ENCODE data around the gene TNRC18.
"Not testable (repeated sequence)": the region's sequence is repeated elsewhere in the genome, so short reads cannot be mapped to it uniquely, and the experiment has no call there.

The TNRC18 gene

GRCh38 chr7:5370454-5371353, 52.9 kb downstream of the TNRC18 start:
- DNase-seq: no peak

GRCh38 chr7:5367661-5368060, 56.0 kb downstream of the TNRC18 start:
- no peak for DNase-seq

GRCh38 chr7:5365976-5366625, 57.5 kb downstream of the TNRC18 start:
- DNase-seq: peak; percentile 68 to 77

GRCh38 chr7:5363729-5364128, 59.9 kb downstream of the TNRC18 start:
- DNase-seq: no peak

GRCh38 chr7:5362466-5362865, 61.2 kb downstream of the TNRC18 start:
- no peak for DNase-seq

DNA sequence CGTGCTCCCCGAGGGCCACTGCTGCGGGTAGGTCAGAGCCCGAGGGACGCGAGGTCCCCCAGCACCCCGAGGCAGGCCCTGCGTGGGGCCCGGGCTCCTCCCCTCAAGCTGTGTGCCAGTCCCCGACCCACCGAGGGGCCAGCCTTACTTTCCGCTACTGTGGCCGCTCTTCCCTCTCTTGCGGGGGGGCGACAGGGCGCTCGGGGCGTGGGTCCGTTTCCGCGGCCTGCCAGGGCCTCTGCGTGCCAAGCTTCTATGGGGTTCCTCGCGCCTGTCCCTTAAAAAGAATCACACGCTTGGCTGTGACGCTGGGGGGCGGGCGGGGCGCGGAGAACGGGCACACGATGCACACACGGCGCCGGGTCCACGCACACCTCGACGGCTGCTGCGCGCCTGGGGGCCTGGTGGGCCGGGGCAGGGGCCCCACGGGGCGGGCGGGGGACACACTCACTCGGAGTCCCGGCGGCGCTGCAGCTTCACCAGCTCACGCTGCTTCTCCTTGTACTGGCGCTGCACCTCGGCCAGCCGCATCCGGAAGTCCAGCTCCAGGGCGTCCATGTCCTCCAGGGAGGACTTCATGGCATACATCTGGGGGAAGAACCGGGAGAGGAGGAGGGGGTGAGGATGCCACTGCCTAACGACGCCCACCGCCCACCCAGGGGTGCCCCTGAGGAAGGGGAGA, 62.0 kb downstream of the TNRC18 start:
- DNase-seq: no peak

- no peak for DNase-seq
These were observed 62.7 kb downstream of the TNRC18 start for GRCh38 chr7:5360971-5361370.

- no peak for DNase-seq
These were observed 63.2 kb downstream of the TNRC18 start for GRCh38 chr7:5360451-5360850.

DNA sequence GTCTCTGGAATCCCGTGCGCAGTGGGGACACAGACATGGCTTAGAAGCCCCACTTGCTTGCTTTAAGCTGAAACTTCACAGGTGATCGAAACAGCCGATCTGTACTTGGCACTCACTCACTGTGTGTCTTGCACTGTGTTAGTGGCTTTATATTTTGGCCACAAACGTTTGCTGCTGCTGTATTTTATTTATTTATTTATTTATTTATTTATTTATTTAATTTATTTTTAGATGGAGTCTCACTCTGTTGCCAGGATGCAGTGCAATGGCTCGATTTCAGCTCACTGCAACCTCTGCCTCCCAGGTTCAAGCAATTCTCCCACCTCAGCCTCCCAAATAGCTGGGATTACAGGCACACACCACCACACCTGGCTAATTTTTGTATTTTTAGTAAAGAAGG, 63.6 kb downstream of the TNRC18 start:
- DNase-seq: not testable (repeated sequence)

DNA sequence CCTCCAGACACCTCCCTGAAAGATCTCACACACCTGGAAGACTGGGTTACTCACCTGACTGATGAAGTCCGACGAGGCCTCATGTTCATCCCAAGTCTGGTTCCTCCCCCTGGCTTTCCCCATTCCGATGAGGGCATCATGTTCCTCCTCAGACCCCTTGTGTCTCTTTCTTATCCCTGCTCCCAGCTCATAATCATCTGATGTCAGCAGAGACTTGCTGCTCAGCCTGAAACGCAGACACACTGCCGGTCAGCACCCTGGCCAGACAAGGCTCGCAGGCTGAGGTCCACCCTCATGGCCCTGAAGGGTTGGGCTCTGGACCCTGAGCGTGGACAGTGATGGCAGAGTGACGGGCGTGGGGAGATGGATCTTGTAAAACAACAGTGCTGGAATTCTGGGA, 64.3 kb downstream of the TNRC18 start:
- DNase-seq: no peak

GRCh38 chr7:5357951-5358350, 65.7 kb downstream of the TNRC18 start:
- DNase-seq: no peak

GRCh38 chr7:5356751-5357119, 66.9 kb downstream of the TNRC18 start:
- DNase-seq: no peak

- no peak for DNase-seq
These were observed 69.0 kb downstream of the TNRC18 start for GRCh38 chr7:5354460-5355232.

DNA sequence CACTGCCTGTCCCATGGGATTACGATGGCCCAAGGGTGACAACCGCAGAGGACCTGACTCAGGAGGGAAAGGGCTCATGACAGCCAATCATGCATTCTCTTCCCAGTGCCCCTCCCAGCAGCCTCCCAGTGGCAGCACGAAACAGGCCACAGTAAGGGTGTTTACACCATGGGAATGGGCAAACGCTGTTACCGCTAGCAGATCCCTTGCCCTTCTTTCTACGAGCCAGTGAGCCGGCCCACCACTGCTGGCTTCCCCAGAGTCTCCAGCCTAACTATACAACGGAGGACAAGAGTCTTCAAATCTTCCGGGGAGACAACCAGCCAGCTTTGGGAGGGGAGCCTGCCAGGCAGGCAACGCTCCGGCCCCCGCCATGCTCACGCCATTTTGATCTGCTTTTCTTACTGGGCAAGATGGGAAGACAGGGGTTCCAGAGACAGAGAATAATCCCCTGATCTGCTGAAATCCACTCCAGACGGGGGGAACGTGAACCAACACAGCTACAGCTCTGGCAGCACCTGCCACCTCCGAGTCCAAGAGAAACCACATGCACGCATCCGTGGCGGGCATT, 71.1 kb downstream of the TNRC18 start:
- no peak for DNase-seq

DNA sequence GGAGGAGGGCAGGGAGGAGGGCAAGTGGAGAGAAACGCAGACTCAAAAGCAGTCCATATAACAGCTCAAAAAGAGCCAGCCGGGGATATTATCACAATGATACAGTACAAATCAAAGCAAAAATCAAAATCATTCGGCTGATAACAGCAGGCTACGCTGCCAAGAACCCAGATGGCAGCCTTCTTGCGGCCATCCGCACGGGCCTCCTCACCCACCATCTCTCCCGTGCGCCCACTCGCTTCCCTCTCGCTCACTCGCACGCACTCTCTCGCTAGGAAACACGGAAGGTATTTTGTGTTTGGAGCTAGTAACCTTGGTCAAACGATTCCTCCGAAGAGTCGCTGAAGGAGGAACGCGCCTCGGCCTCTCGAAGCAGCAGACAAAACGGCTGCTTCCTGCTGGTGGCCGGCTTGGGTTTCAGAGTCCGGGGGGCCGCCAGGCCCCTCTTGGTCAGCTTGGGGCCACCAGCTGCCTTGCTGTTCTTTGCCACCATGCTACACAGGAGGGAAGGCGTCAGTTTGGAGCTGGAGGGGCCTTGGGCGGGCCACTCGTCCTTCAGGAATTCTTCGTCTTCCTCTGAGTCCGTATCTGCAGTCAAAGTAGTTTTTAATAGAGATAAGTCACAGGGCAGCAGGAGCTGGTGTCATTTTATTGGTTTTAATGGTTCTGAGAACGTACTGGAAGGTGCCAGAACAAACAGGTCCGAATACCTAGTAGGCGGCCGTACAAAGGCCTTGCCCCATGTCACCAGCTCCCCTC, 71.9 kb downstream of the TNRC18 start:
- DNase-seq: no peak

GRCh38 chr7:5350600-5351385, 72.8 kb downstream of the TNRC18 start:
- no peak for DNase-seq

- no peak for DNase-seq
These were observed 73.5 kb downstream of the TNRC18 start for GRCh38 chr7:5350174-5350463.

DNA sequence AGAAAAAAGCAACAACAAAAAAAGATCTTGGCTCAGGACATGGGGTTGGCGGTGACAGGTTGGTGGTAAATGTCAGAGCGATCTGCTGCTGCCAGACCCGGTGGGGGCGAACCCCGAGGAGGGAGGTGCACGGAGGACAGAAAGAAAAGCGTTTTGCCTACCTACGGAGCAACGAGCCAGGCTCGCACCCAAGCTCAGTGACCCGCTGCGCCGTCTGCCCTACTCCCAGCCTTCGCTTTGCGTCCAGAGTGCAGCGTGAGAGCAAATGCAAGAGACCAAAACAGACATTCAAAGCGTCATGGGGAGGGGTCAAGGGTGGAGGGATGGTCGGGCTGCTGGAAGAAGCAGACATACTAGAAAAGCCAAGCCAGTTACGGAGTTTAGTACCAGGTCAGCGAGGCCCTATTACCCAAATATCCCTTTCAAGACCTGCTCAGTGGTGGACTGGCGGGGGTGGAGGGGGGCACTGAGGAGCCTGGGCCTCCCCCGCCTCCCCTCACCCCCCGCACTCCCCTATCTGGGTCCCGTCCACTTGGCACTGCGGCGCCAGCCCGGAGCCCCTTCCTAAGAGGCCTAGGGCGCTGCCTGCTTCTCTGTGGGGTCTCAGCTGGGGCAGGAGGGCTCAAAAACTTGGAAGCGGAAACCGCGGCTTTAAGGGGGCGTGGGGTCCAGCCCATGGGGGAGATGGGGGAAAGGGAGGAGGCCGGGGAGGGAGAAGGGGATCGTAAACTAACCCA, 74.0 kb downstream of the TNRC18 start:
- DNase-seq: no peak

DNA sequence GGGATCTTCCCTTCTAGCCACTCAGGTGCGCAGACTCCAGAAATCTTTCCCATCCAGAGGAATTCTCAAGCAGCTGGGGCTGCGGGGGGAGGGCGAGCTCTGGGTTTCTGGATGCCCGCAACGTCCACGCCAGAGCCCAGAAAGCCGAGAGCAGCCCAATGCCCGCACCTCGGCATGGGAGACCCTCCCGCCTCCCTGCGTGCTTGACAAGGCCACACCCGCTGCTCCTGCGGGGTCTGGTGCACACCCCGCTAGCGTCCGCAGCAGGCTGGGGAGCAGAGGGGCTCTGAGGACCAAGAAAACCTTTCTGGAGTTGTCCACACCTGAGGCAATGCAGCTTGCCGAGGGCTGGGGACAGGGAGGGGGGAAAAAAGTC, 74.6 kb downstream of the TNRC18 start:
- DNase-seq: no peak

DNA sequence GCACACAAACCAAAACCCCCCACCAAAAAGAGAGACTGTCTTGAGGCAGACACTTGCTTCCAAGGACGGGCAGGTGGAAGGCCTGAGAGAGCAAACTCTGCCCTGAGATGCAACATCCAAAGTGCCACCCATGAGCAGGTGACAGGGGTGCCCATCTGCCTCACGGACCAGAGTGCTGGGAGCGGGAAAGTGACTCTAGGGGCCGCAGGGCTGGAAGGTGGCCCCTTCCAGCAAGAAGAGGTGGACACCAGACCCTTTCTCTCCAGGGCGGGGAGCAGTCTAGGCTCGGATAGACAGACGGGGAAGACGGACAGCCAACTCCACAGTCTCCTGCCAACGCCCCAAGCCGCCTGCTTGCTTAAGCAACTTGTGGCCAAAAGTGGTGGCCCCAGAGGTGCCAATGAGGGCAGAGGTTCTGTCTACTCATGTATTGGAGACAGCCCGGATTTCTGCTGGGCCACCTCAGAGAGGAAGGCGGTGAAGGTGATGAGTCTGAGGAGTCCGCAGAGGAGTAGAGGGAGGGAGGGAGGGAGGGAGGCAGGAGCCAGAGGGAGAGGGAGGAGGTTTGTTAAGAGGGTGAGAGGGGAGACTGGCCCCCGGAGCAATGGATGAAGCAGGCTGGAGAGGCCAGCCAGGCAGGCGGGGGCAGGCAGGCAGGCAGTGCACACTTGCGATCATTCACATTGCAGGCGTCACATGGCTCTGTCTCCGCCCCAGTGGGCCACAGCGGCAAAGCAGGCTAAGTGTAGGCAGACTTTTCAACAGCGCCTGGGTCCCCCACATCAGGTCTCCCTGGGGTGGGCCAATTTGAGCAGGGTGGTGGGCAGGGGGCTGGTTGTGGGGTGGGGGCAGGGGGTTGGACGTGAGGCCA, 75.3 kb downstream of the TNRC18 start:
- no peak for DNase-seq

Measured in SW 1271 (cell line).